ENCODE data around the gene CCDC3. TPM values are rescaled to one million over a fixed set of nuclear protein-coding genes. Genes with fewer than 3 reads are reported as not detected.

CCDC3 gene
- total RNA-seq, 2 donors from 2014 or later = 1.4 to 2.1 TPM

GRCh38 chr10:13016886-13017285, 15.4 kb upstream of the CCDC3 start:
- Histone ChIP-seq H3K9ac (ENCODE audit: low read depth in 2 of 2, low read length in 2 of 2) (no peak overlapping the region), H3K4me1 (no peaks in the 10 kb centered on the region), H3K4me3 (no peak overlapping the region), H3K27me3 (no peaks in the 10 kb centered on the region), H3K36me3 (no peaks in the 10 kb centered on the region), H3K9me3 (peaks cover 4% of the 10 kb centered on the region), H3K27ac (no peak overlapping the region)
- no peak for DNase-seq
- intact Hi-C loops (cut with DNase I) = no loop called here
- no peak for TF ChIP-seq CTCF (IDR thresholded peaks at IDR 0.05)

GRCh38 chr10:13016426-13016825, 14.9 kb upstream of the CCDC3 start:
- Histone ChIP-seq H3K9ac (ENCODE audit: low read depth in 2 of 2, low read length in 2 of 2) (no peak overlapping the region), H3K36me3 (no peaks in the 10 kb centered on the region), H3K9me3 (peaks cover 4% of the 10 kb centered on the region), H3K27me3 (no peaks in the 10 kb centered on the region), H3K4me1 (no peaks in the 10 kb centered on the region), H3K27ac (no peak overlapping the region), H3K4me3 (no peak overlapping the region)
- DNase-seq = no peak
- no peak for TF ChIP-seq CTCF (IDR thresholded peaks at IDR 0.05)
- intact Hi-C loops (cut with DNase I) = no loop called here

GRCh38 chr10:13006037-13006436, 4.5 kb upstream of the CCDC3 start:
- no peaks in the 10 kb centered on the region for H3K36me3 ChIP-seq
- H3K27ac ChIP-seq = no peak overlapping the region
- no peak overlapping the region for H3K4me3 ChIP-seq
- DNase-seq = no peak
- H3K9me3 ChIP-seq = no peaks in the 10 kb centered on the region
- no peaks in the 10 kb centered on the region for H3K4me1 ChIP-seq
- intact Hi-C loops (cut with DNase I) = no loop called here
- peaks cover 16% of the 10 kb centered on the region for H3K27me3 ChIP-seq
- no peak for TF ChIP-seq CTCF (IDR thresholded peaks at IDR 0.05)
- H3K9ac ChIP-seq (ENCODE audit: low read depth in 2 of 2, low read length in 2 of 2) = no peak overlapping the region

GRCh38 chr10:13003759-13004158, 2.2 kb upstream of the CCDC3 start:
- no peak overlapping the region for H3K4me3 ChIP-seq
- H3K27me3 ChIP-seq = peaks cover 22% of the 10 kb centered on the region
- no peaks in the 10 kb centered on the region for H3K9me3 ChIP-seq
- intact Hi-C loops (cut with DNase I) = no loop called here
- H3K27ac ChIP-seq = no peak overlapping the region
- H3K9ac ChIP-seq (ENCODE audit: low read depth in 2 of 2, low read length in 2 of 2) = no peak overlapping the region
- H3K36me3 ChIP-seq = no peaks in the 10 kb centered on the region
- TF ChIP-seq CTCF (IDR thresholded peaks at IDR 0.05) = no peak
- H3K4me1 ChIP-seq = no peaks in the 10 kb centered on the region
- DNase-seq = no peak

GRCh38 chr10:13003004-13003403, 1.5 kb upstream of the CCDC3 start:
- Histone ChIP-seq H3K27ac (no peak overlapping the region), H3K9me3 (no peaks in the 10 kb centered on the region), H3K9ac (ENCODE audit: low read depth in 2 of 2, low read length in 2 of 2) (no peak overlapping the region), H3K36me3 (no peaks in the 10 kb centered on the region), H3K27me3 (peaks cover 22% of the 10 kb centered on the region), H3K4me1 (no peaks in the 10 kb centered on the region), H3K4me3 (no peak overlapping the region)
- no peak for DNase-seq
- no peak for TF ChIP-seq CTCF (IDR thresholded peaks at IDR 0.05)
- intact Hi-C loops (cut with DNase I) = no loop called here

GRCh38 chr10:13001887-13002212, 337 bp upstream of the CCDC3 start:
- H3K4me3 ChIP-seq = peak overlapping the region; percentile 22
- no peak overlapping the region for H3K27ac ChIP-seq
- DNase-seq = no peak
- H3K4me1 ChIP-seq = no peaks in the 10 kb centered on the region
- no peak for TF ChIP-seq CTCF (IDR thresholded peaks at IDR 0.05)
- peaks cover 22% of the 10 kb centered on the region for H3K27me3 ChIP-seq
- intact Hi-C loops (cut with DNase I) = no loop called here
- H3K9ac ChIP-seq (ENCODE audit: low read depth in 2 of 2, low read length in 2 of 2) = no peak overlapping the region
- H3K36me3 ChIP-seq = no peaks in the 10 kb centered on the region
- H3K9me3 ChIP-seq = no peaks in the 10 kb centered on the region

All from colonic mucosa (tissue), 4 donors.